CD4-positive, alpha-beta T cell treated with Interleukin-6 at 100 ng/mL for 8 hours (primary cell): ENCODE measurements around the gene KRTAP5-9.
"Not testable (repeated sequence)": the region's sequence is repeated elsewhere in the genome, so short reads cannot be mapped to it uniquely, and the experiment has no call there.

Source experiments
- DNase-seq: peaks from one replicate; pipeline ENCODE4 v3.0.0-alpha.2; 2020; ENCODE audit warnings: mixed read lengths, low spot score

The KRTAP5-9 gene, protein sequence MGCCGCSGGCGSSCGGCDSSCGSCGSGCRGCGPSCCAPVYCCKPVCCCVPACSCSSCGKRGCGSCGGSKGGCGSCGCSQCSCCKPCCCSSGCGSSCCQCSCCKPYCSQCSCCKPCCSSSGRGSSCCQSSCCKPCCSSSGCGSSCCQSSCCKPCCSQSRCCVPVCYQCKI

DNA sequence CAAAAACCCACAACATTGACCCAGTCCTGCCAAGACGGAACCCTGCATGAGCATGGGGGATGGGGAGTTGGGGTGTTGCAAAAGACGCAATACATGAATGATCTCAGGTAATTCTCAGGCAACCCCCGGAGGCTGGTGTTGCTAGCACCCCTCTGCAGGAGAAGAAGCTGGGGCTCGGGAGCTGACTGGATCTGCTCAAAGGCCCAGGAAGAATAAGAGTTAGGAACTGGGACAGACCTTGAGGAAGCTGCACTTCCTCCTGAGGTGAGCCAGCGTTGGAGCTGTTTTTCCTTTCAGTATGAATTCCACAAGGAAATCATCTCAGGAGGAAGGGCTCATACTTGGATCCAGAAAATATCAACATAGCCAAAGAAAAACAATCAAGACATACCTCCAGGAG lies at the start of gene KRTAP5-9:
TSS of gene KRTAP5-9 (plus strand) at position 301 of the 400 bp plus-strand sequence. CDS start 238 bp downstream, outside the sequence.
- DNase-seq = no peak

DNA sequence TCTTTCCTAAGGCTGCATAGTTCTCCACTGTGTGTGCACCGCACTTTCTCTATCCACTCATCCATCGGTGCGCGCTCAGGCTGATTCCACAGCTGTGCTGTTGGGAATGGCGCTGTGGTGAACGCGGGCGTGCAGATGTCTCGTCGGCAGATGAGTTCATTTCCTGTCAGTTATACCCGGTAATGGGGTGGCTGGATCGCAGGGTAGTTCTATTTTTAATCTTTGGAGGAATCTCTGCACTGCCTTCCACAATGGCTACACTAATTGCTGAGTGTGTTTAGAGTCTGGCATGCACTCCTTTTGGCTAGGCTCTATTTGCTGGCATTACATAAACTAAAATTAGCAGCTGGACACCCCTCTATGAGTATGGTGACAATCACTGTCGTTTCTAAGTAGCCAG lies 49.1 kb upstream of the KRTAP5-9 start:
- DNase-seq = no peak

DNA sequence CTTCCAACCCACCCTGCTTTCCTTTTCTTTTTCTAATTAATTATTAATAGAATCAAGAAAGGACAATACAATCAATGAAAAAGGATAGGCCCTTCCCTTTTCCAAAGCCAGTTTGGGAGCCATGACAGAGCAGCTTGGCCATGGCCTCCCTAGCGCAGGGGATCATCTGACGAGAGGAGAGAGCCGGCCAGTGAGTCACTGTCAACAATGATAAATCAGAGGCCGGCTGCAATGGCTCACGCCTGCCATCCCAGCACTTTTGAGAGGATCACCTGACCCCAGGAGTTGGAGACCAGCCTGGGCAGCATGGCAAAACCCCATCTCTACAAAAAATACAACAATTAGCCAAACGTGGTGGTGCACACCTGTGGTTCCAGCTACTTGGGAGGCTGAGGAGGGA lies 48.7 kb upstream of the KRTAP5-9 start:
- DNase-seq = no peak

DNA sequence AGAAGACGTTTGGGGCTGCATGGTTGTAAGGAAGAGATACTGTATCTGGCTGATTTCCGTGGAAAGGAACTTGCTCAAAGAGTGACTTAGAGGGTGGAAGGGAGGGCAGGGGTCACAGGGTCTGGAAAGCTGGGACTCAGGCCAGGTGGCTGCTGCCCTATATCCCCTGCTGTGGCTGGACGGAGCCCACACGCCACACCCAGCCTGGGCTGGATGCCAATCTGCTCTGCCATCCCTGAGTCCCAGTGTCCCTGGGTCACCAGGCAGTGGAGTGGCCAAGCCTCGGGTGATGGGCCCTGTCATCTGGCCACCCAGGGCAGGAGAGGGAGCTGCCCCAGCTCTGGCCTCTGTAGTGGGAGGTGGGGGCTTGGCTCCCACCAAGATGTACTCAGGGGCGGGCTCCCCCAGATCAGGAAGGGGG lies 47.6 kb upstream of the KRTAP5-9 start:
- DNase-seq = no peak

DNA sequence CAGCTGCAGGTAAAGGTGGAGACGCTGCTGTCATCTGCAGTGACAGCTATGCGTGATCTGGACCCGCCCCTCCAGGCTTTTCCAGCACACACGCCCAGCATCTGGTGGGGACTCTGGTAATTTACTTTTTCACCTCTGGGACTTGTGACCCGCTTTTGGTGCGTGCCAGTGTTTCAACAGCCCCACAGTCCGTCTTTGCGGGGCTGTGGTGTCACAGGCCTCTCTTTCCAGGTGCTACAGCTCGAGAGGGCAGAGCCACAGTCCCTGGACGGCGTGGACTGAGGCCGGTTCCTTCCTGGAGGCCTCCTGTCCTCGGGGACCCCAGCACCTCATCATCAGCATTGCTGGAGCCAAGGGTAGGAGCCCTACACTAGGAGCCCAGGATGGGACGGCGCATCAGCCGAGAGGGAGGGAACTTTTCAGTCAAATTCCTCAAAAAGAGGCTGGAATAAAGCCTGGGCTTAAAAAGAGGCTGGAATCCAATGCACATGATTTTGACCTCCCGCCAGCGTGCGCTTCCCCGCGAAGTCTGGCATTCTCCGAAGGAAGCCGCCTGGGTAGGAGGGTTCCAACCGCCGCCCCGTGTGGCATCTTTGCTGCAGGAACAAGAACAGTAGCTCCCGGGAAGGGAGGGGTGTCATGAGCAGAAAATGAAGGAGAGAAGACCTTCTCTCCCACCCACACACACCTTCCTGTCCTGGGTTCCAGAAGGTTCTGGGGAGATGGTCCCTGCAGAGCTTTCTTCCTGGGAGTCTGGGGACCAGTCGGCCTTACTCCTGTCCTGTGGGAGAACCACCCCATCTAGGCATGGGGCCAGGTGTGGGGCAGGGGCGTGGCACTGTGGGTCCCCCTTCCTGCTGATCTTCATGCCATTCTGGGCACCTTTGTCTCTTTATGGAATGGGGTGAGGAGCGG lies 46.9 kb upstream of the KRTAP5-9 start:
- no peak for DNase-seq

DNA sequence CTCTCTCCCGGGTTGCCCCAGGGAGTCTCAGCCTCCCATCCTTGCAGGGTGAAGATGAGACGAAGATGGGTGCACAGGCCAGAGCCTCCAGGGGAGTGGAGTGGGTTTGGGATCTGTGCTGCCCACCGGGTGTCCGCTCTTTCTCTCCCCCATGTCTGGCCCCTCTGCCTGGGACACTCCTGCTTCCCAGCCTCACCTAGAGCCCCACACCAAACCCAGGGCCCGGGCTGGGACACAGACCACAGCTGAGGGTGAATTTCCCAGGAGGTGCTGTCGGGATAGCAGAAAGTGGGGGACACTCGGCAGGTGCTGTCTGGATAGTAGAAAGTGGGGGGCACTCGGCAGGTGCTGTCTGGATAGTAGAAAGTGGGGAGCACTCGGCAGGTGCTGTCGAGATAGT lies 46.2 kb upstream of the KRTAP5-9 start:
- DNase-seq = no peak

DNA sequence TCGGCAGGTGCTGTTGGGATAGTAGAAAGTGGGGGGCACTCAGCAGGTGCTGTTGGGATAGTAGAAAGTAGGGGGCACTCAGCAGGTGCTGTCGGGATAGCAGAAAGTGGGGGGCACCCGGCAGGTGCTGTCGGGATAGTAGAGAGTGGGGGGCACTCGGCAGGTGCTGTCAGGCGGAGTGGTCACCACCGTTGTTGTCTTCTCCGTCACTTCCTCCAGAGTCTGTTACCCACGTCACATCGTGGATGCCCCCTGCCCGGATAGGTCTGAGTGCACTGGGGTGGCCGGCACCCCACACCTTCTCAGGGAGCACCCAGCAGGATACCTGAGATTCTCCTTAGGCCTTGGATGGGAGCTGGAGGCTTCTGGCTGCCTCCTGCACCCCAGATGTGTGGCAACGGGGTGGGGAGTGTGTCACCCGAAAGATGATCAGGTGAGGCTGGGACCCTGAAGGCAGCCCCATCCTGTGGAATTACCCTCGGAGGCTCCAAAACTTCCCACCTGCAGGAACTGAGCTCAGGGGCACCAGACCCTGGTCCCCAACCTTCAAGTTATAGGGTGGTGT lies 45.3 kb upstream of the KRTAP5-9 start:
- no peak for DNase-seq

DNA sequence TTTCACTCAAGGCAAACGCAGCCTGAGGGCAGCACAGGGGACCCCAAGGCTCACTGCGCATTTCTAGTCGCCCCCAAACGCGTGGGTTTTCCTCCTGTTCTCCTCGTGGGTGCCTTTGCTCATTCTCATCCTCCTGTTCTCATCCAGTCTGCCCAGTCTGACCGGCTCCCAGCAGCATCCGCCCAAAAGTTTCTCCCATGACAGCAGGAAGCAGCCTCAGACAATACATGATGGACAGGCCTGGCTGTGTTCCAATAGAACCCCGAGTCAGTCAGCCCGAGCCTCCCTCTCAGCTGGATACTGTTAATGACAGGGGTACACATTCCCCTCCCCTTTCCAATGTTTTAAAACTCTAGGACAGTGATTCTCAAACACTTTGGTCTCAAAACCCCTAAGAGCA lies 43.7 kb upstream of the KRTAP5-9 start:
- no peak for DNase-seq

DNA sequence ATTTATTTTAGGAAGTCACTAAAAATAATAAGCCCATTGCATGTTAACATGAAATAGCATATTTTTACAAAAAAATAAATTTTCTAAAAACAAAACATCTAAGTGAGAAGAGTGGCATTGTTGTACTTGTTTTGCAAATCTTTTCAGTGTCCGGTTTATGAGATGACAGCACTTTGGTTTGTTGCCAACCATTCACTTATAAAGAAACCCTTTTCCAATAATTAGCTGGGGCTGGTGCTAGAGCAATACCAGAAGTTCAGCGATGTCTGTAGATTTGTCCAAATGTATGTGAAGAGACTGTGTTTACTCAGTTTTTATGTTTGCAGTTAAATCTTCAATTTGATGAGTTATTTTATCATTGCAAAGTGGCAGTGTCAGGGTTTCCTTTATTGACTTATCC lies 43.2 kb upstream of the KRTAP5-9 start:
- DNase-seq = no peak

DNA sequence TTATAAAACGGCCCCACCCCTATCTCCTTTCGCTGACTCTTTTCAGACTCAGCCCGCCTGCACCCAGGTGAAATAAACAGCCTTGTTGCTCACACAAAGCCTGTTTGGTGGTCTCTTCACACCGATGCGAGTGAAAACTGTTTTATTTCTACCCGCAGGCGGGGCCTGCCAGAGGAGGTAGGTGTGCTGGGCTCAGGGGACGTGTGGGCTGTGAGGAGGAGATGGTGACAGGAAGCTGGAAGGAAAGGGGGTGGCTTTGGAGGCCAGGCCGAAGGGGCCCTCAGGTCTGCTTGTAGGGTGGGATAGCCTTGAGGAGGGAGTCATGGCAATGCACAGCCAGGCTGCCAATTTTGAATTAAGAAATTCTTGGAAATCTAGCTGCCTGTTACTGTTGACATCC lies 42.4 kb upstream of the KRTAP5-9 start:
- DNase-seq = no peak

DNA sequence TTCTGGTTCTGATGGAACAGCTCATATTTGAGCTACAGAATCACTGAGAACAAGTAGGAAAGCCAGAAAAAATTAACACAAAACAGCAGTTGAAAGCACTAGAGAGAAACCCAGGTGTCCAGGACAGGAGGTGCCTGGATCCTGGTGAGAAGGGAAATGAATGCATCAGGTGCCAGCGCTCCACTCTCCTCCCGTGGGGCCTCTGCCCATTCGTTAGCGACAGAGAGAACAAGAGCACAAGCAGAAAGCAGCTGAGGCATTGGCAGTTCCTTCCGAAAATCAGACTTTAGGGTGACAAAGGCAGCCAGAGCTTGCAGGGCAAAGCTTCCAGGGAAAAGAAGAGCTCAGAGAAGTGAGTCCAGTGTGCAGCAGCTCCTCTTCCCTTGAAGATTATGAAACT lies 41.1 kb upstream of the KRTAP5-9 start:
- no peak for DNase-seq

DNA sequence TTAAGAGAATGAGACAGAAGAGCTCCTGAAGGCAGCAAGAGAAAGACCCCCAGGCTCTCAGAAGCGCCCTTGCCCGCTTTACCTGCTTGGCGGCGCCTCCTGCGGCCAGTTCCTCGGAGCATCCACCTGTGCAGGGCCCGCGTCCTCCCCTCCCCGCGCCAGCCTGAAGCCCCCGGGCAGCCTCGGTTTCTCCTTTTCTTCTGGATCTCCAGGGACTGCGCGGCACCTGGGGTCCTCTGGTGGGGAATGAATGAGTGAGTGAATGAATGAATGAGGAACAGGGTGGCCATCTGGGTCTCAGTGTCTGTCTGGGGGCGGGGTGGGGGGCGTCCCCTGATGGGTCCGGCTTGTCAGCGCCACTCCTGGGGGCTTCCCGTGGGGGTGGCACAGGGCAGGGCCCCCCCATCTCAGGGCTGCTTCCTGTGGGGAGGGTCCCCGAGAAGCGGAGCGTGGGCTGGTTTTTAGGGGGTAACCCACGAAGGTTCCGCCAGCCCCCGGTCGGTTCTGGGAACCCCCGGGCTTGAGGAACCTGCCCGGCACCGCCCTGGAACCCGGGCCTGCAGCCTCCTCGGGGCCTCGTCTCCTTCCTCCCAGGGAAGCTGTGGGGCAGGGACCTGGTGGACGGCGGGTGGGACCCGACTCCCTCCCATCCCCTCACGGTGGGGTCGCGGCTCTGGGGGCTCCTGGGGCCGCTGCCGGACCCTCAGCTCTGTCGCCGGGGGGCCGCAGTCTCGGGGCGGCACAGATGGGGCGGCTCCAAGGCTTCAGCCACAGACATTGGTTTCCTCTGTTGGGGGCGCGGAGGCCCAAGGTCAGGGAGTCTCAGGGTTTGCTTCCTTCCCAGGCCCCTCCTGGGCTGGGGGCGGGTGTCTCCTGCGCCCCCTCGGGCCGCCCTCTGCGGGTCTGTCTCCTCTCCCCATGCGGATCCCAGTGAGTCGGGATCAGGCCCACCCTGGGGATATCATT lies 29.4 kb upstream of the KRTAP5-9 start:
- DNase-seq = no peak

DNA sequence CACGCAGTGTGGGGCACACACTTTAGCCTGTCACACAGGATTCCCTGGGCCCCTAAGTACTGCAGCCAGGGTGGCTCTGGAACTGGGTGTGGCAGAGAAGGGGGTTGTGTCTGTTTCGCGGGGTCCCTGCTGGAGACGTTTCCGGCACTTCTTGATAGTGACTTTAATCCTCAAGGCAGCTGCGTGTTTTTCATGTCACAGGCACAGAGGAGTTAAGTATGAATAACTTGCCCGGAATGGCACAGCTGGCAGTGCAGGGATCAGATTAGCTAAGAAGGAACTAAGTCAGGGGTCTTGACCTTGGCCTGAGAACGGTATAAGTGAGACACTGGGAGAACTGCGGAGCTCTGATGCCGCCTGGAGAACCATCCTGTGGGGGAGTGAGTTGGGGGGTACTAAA lies 28.7 kb upstream of the KRTAP5-9 start:
- DNase-seq = no peak

DNA sequence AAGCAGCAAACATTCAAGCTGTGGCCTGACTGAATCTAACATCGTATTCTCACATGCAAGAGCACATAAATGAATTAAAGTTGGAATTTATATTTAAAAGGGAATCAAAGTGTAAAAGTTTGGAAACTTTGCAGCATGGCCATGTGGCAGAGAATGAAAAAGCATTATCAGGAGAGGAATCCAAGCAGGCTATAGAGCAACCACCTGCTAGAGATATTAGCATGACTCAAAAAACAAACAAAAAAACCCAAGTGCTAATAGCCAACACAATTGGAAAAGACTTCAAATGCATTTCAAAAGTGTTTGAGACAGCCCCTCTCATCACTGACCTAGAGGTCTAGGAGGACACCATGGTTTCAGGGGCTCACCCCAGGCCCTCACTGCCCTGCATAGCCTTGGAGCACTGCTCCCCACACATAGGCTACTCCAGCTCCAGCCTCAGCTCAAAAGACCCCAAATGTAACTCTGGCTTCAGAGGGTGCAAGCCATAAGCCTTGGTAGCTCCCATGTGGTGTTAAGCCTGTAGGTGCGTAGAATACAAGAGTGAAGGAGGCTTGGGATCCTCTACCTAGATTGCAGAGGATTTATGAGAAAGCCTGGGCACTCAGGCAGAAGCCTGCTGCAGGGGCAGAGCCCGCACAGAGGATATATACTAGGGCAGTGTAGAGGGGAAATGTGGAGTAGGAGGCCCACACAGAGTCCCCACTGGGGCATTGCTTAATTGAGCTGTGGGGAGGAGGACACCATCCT lies 22.9 kb upstream of the KRTAP5-9 start:
- DNase-seq = no peak

DNA sequence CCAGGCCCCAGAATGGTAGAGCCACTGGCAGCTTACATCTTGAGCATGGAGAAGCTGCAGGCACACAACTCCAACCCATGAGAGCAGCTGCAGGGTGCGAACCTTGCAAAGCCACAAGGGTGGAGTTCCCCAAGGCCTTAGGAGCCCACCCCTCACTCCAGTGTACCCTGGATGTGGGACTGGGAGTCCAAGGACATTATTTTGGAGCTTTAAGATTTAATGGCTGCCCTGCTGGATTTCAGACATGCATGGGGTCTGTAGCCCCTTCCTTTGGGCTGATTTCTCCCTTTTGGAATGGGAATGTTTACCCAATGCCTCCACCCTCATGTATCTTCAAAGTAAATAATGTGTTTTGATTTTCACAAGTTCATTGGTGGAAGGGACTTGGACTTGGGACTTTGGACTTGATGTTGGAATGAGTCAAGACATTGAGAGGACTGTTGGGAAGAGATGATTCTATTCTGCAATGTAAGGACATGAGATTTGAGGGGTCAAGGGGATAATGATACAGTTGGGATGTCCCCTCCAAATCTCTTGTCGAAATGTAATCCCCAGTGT lies 22.2 kb upstream of the KRTAP5-9 start:
- DNase-seq = no peak

DNA sequence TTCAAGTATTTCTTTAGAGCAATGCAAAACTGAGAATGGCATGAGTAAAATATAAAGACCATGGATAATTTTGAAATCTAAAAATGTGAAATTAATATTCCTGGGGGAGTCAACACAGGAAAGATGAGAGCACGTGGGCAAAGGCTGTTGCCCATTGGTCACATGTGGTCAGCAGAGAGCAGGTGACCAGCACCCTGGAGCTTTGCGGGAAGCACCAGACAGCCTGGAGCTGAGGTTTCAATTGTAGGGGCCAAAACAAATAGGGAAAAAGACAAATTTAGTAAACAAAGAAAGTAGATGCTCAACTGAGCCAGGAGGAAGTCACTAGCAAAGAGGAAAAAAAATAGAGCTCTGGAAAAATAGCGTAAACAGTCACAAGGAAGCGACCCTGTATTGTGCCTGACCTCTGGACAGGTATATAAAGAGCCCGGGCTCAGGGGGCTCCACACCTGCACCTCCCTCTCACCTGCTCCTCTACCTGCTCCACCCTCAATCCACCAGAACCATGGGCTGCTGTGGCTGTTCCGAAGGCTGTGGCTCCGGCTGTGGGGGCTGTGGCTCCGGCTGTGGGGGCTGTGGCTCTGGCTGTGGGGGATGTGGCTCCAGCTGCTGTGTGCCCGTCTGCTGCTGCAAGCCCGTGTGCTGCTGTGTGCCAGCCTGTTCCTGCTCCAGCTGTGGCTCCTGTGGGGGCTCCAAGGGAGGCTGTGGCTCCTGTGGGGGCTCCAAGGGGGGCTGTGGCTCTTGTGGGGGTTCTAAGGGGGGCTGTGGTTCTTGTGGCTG lies 21.2 kb upstream of the KRTAP5-9 start, which contains the start of gene KRTAP5-7:
TSS of gene KRTAP5-7 (plus strand) at position 472 of the 780 bp plus-strand sequence. CDS start at position 506, 34 bp downstream.
- DNase-seq = not testable (repeated sequence)

DNA sequence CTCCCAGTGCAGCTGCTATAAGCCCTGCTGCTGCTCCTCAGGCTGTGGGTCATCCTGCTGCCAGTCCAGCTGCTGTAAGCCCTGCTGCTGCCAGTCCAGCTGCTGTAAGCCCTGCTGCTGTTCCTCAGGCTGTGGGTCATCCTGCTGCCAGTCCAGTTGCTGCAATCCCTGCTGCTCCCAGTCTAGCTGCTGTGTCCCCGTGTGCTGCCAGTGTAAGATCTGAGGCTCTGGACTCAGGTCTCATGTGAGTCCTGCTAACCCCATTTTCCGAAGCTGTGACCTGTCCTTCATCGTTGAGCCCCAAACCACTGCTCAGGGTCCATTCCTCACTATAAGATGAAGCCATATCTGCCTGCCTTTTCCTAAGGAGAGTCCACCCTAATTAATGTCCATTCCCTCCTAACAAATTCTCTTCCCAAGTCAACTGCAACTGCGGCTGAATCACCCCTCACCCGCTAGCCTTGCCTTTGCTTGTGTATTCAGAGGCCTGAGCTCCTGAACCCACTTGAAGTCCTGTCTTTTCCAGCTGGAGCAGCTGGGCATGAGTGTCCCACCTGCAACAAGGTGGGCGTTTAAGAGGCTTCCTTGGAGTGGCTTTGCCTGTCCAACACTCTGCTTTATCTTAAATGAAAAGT lies 20.5 kb upstream of the KRTAP5-9 start:
- no peak for DNase-seq

DNA sequence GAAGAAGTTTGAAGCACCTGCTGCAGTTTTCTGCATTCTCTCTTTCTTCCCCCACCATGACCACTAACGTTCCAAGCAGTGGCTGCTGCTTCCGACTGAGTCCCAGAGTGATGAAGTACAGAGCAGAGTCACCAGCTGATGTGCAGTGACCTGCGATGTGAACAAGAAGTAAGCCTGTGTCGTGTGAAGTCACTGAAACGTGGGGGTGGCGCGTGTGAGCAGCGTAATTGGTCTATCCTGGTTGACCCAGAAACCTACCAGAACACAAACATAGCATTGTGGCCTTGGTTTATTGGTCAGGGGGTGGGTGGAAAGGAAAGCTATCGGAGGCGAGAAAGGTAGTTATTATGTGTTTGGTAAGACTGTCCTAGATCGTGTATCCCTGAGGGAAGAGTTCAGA lies 17.6 kb upstream of the KRTAP5-9 start:
- DNase-seq = no peak

DNA sequence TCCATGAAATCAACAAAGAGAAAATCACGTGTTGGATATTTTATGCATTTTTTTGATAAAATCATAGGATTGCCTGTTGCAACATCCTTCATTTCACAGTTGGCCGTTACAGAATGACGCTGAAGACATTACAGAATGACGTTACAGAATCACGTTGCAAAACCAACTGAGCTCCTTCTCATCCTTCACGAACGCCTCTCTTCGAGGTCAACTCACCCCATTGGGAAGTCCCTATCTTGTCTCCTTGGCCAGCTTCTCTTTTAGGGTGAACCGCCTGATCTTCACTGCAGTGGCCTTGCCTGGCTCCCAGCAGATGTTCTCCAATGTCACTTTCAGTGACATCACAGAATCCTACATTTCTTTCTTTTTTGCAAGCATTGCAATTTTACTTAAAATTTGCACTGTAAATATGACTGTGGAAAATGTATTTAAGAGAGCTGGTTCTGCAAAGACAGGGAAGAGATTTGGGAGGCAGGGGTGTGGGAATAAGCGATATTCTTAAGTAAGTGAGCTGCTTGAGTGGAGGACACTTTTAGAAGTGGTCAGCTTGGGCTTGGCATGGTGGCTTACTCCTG lies 16.1 kb upstream of the KRTAP5-9 start:
- DNase-seq = no peak
